Stimulated activated CD8-positive, alpha-beta memory T cell treated with anti-CD3 and anti-CD28 coated beads, Interleukin-12 subunit alpha, Interleukin-12 subunit beta, amount 100 ng/mL, for 24 hours (primary cell): ENCODE measurements around the gene PFN2.

Experiments
- DNase-seq: peaks from one replicate; pipeline ENCODE4 v3.0.0-alpha.2; 2020; ENCODE audit errors: extremely low read depth

The PFN2 gene

DNA sequence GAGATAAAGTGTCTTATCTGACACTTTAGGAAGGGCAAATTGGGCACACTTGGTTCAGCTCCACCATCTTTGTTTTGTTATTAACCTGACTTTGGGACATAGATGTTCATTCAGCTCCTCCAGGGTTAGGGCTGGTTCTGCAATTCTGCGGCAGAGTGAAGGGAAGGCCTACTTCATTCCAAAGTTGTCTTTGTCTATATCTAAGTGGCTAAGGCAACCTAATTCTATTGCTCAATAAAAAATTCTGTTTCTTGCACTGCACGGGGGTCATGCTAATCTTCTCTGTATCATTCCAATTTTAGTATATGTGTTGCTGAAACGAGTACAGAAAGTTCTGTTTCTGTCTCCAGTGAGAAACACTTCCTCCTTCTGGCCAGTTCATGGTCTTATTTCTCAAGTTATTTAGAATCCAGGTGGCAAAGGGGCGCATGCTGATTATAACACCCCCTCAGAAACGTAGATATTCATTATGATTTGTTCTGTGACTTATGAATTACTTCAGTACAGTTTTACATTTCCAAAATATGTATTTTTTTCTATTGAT, 53.5 kb downstream of the PFN2 start:
- no peak for DNase-seq
